ENCODE measurements around the gene NAV2.

NAV2 gene

GRCh38 chr11:20025332-20025840 lies 312.7 kb downstream of the NAV2 start:
- no peak for DNase-seq (ENCODE audit: low read depth)

- no peak for DNase-seq (ENCODE audit: low read depth)
These were observed 314.3 kb downstream of the NAV2 start for GRCh38 chr11:20026629-20027555.

GRCh38 chr11:20027556-20028013 lies 314.9 kb downstream of the NAV2 start:
- DNase-seq (ENCODE audit: low read depth), result no peak

GRCh38 chr11:20029193-20029592 lies 316.6 kb downstream of the NAV2 start:
- no peak for DNase-seq (ENCODE audit: low read depth)

GRCh38 chr11:20030472-20030871 lies 317.8 kb downstream of the NAV2 start:
- DNase-seq (ENCODE audit: low read depth), result no peak

GRCh38 chr11:20031155-20032001 lies 318.7 kb downstream of the NAV2 start:
- no peak for DNase-seq (ENCODE audit: low read depth)

GRCh38 chr11:20032127-20032526 lies 319.5 kb downstream of the NAV2 start:
- DNase-seq (ENCODE audit: low read depth), result no peak

- DNase-seq (ENCODE audit: low read depth), result no peak
These were observed 320.1 kb downstream of the NAV2 start for GRCh38 chr11:20032577-20033260.

GRCh38 chr11:20033806-20034205 lies 321.2 kb downstream of the NAV2 start:
- DNase-seq (ENCODE audit: low read depth), result no peak

GRCh38 chr11:20034941-20035340 lies 322.3 kb downstream of the NAV2 start:
- no peak for DNase-seq (ENCODE audit: low read depth)

- DNase-seq (ENCODE audit: low read depth), result no peak
These were observed 322.7 kb downstream of the NAV2 start for GRCh38 chr11:20035375-20035700.

GRCh38 chr11:20035701-20036601 lies 323.3 kb downstream of the NAV2 start:
- DNase-seq (ENCODE audit: low read depth), result no peak

- no peak for DNase-seq (ENCODE audit: low read depth)
These were observed 324.1 kb downstream of the NAV2 start for GRCh38 chr11:20036626-20037335.

- no peak for DNase-seq (ENCODE audit: low read depth)
These were observed 324.9 kb downstream of the NAV2 start for GRCh38 chr11:20037396-20038153.

GRCh38 chr11:20038412-20038811 lies 325.8 kb downstream of the NAV2 start:
- no peak for DNase-seq (ENCODE audit: low read depth)

- DNase-seq (ENCODE audit: low read depth), result no peak
These were observed 326.3 kb downstream of the NAV2 start for GRCh38 chr11:20038972-20039371.

GRCh38 chr11:20041499-20041898 lies 328.9 kb downstream of the NAV2 start:
- no peak for DNase-seq (ENCODE audit: low read depth)

- no peak for DNase-seq (ENCODE audit: low read depth)
These were observed 329.5 kb downstream of the NAV2 start for GRCh38 chr11:20042045-20042639.

- DNase-seq (ENCODE audit: low read depth), result no peak
These were observed 330.2 kb downstream of the NAV2 start for GRCh38 chr11:20042811-20043341.

Data from stimulated activated CD8-positive, alpha-beta memory T cell treated with anti-CD3 and anti-CD28 coated beads, Interleukin-15, amount 100 ng/mL, for 24 hours (primary cell).